SU-DHL-6 (cell line): Measurements from ENCODE around the gene DIO1.

Source experiments
- H2AFZ ChIP-seq: fragments of 200-600 bp; sonication (generic); 2 replicates; pipeline ENCODE4 v1.6.1; 2014; ENCODE audit warnings: low read depth, mild to moderate bottlenecking, moderate library complexity, mixed read lengths, antibody characterized with exemption, low read length; ENCODE audit not compliant: severe bottlenecking
- H3F3A ChIP-seq: fragments of 200-600 bp; shearing (Covaris generic); 2 replicates; pipeline ENCODE4 v1.6.0; 2016; ENCODE audit warnings: antibody characterized with exemption, mild to moderate bottlenecking; ENCODE audit not compliant: insufficient read depth
- H3K27ac ChIP-seq: fragments of 200-600 bp; sonication (generic); 2 replicates; pipeline ENCODE4 v1.5.1; 2016; ENCODE audit warnings: low read depth, mild to moderate bottlenecking, low read length, moderate library complexity, mixed read lengths
- H3K27me3 ChIP-seq: fragments of 200-600 bp; sonication (generic), shearing (Covaris generic); 2 replicates; pipeline ENCODE4 v1.6.0; 2014; ENCODE audit warnings: mild to moderate bottlenecking, low read length
- H3K36me3 ChIP-seq: fragments of 200-600 bp; sonication (generic); 2 replicates; pipeline ENCODE4 v1.6.1; 2014; ENCODE audit warnings: mild to moderate bottlenecking, low read length, mixed read lengths
- H3K4me2 ChIP-seq: fragments of 300-600, 200-600 bp; shearing (Covaris generic), sonication (generic); 2 replicates; pipeline ENCODE4 v1.6.0; 2014; ENCODE audit warnings: low read length, low read depth, mild to moderate bottlenecking; ENCODE audit not compliant: poor library complexity, severe bottlenecking
- H3K4me3 ChIP-seq: fragments of 200-600 bp; sonication (generic); 2 replicates; pipeline ENCODE4 v1.5.1; 2014; ENCODE audit warnings: antibody characterized with exemption, low read length, mild to moderate bottlenecking, mixed read lengths; ENCODE audit not compliant: insufficient read depth, poor library complexity, severe bottlenecking
- H3K79me2 ChIP-seq: fragments of 200-600 bp; sonication (generic); 2 replicates; pipeline ENCODE4 v1.6.1; 2014; ENCODE audit warnings: mild to moderate bottlenecking, low read length, moderate library complexity; ENCODE audit not compliant: insufficient read depth
- H3K9ac ChIP-seq: fragments of 200-600 bp; sonication (generic); 2 replicates; pipeline ENCODE4 v1.7.0; 2014; ENCODE audit warnings: mild to moderate bottlenecking, low read length
- H3K9me2 ChIP-seq: fragments of 200-600 bp; sonication (generic); replicated peaks from 2 replicates; pipeline ENCODE4 v1.6.1; 2014; ENCODE audit warnings: low read length; ENCODE audit not compliant: insufficient read depth
- H3K9me3 ChIP-seq: fragments of 200-600 bp; sonication (generic); 2 replicates; pipeline ENCODE4 v1.6.1; 2014; ENCODE audit warnings: low read length, mixed read lengths; ENCODE audit not compliant: insufficient read depth
- H4K20me1 ChIP-seq: fragments of 200-600 bp; sonication (generic); 2 replicates; pipeline ENCODE4 v1.6.1; 2014; ENCODE audit warnings: low read depth, mild to moderate bottlenecking, antibody characterized with exemption, low read length, moderate library complexity, mixed read lengths
- CTCF ChIP-seq: fragments of 200-600 bp; sonication (generic); IDR thresholded peaks from one replicate; pipeline ENCODE4 v1.5.1; 2017; ENCODE audit warnings: antibody characterized with exemption, mild to moderate bottlenecking, low read length, moderate library complexity; ENCODE audit not compliant: insufficient read depth, poor library complexity, severe bottlenecking
- EZH2phosphoT487 ChIP-seq: fragments of 200-600 bp; sonication (generic), shearing (Covaris generic); conservative IDR thresholded peaks from 2 replicates; pipeline ENCODE4 v1.6.1; 2018; ENCODE audit warnings: mild to moderate bottlenecking, antibody characterized with exemption, low read length, moderate library complexity, mixed read lengths

The DIO1 gene

GRCh38 chr1:53946252-53947171 lies 52.5 kb downstream of the DIO1 start, which contains the start of gene LRRC42:
TSS of gene LRRC42 (plus strand) at chr1:53946350. CDS start at chr1:53952000, 5,650 bp downstream.
- no peaks in the 10 kb centered on the region for H3K36me3 ChIP-seq
- H3K9ac ChIP-seq: peak within 1 kb of the TSS; percentile 86
- H3K4me2 ChIP-seq: peak within 1 kb of the TSS; percentile 85
- H3F3A ChIP-seq: peaks cover 14% of the 10 kb centered on the region; the same call in 1 of the 2 replicates
- peak within 1 kb of the TSS; percentile 72 for H3K4me3 ChIP-seq
- H3K79me2 ChIP-seq: peaks cover 52% of the 10 kb centered on the region
- peak within 1 kb of the TSS; percentile 76 for H3K27ac ChIP-seq
- no peaks in the 10 kb centered on the region for H3K9me2 ChIP-seq
- H2AFZ ChIP-seq: peak within 1 kb of the TSS; percentile 79
- TF ChIP-seq CTCF (peak; percentile 15), EZH2phosphoT487 (no peak)
- no peaks in the 10 kb centered on the region for H3K9me3 ChIP-seq
- H4K20me1 ChIP-seq: no peaks in the 10 kb centered on the region
- H3K27me3 ChIP-seq: no peaks in the 10 kb centered on the region

GRCh38 chr1:53947172-53947907 lies 53.4 kb downstream of the DIO1 start:
- Histone ChIP-seq H3K4me3 (peak overlapping the region; percentile 72), H3K9me3 (no peaks in the 10 kb centered on the region), H3K4me2 (peak overlapping the region; percentile 82), H3F3A (peaks cover 14% of the 10 kb centered on the region; the same call in 1 of the 2 replicates), H3K36me3 (no peaks in the 10 kb centered on the region), H4K20me1 (no peaks in the 10 kb centered on the region), H3K9me2 (no peaks in the 10 kb centered on the region), H3K79me2 (peaks cover 47% of the 10 kb centered on the region), H3K27ac (peak overlapping the region; percentile 61), H3K9ac (peak overlapping the region; percentile 68), H2AFZ (no peak overlapping the region), H3K27me3 (no peaks in the 10 kb centered on the region)
- TF ChIP-seq EZH2phosphoT487 (no peak), CTCF (no peak)

GRCh38 chr1:53948291-53948690 lies 54.3 kb downstream of the DIO1 start:
- Histone ChIP-seq H3K27me3 (no peaks in the 10 kb centered on the region), H3K9me3 (no peaks in the 10 kb centered on the region), H3K79me2 (peaks cover 40% of the 10 kb centered on the region), H3F3A (peaks cover 14% of the 10 kb centered on the region; the same call in 1 of the 2 replicates), H3K36me3 (no peaks in the 10 kb centered on the region), H3K27ac (no peak overlapping the region), H3K9me2 (no peaks in the 10 kb centered on the region), H4K20me1 (no peaks in the 10 kb centered on the region), H3K9ac (no peak overlapping the region), H2AFZ (no peak overlapping the region), H3K4me2 (peak overlapping the region; percentile 82), H3K4me3 (no peak overlapping the region)
- TF ChIP-seq EZH2phosphoT487 (no peak), CTCF (no peak)
